Femur (tissue), 1 donor: ENCODE measurements around the gene CLDN24.

Experiments
- DNase-seq: peaks from one replicate; pipeline ENCODE4 v3.0.0-alpha.2; 2017

CLDN24 gene

DNA sequence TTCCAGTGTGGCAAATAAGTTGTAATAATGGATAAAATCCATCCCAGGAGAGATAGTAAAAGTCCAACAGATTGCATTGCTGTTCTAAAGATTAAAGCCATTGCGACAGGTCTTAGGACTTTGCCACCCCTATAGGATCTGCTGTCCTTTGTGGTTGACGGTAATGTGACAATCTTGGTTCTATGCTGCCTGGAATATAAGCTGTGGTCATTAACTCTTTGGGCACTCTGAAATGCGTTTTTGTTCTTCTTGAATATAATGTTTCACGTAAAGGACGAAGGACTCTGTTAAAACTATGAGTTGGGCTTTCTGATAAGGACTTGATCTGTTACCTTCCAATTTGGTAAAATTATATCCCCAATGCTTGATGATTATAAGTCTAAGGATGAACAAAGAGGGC, at the start of gene CLDN24:
Gene CLDN24 (minus strand): TSS at position 101 of the 400 bp plus-strand sequence. CDS start 0 bp downstream, at position 101.
- no peak for DNase-seq

GRCh38 chr4:183370786-183371185, 48.6 kb upstream of the CLDN24 start:
- DNase-seq: no peak

GRCh38 chr4:183369073-183369472, 46.8 kb upstream of the CLDN24 start:
- no peak for DNase-seq

GRCh38 chr4:183366206-183366835, 44.1 kb upstream of the CLDN24 start:
- no peak for DNase-seq

DNA sequence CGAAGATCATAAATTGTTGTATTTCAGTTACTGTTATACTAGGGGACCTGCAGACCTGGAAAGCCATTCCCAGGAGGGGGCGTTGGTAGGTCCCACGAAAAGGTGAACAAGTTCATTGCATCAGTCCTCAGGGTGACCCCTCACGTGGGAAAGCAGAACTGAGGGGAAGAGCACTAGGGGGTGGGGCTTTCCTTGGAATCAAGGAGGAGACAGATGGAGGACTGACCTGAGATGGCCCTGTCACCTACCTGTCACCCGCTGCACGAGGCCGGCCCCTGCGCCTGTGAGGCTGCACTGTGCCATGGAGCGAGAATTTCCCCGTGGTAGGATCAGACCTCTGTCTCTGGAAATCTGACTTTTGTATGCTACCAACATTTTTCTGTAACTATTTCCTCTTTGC, 41.8 kb upstream of the CLDN24 start:
- no peak for DNase-seq

DNA sequence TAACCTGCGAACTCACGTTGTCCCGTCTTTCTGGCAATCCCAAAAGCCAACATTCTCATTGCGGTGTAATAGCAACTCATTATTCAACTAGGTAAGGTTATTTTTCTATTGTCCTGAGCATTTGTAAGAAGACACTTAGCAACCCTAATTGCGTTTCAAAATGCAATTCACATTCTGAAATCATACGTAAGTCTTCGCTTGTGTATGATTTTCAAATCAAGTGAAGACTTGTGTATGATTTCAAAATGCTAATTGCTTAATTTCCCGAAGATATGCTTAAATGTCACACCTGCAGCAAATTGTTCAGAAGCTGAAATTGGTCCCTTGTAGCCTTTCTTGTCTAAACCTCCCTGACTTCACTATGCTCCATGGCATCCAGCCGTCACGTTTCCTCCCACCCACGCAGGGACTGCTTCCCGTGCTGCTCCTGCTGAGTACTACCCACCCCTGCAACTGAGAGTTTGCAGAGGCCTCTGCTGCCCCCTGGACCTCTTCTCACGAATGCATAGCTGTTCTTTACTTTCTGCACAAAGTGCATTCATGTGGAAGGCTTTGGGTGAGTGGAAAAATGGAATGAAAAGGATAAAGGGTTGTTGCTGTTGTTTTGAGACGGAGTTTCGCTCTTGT, 40.8 kb upstream of the CLDN24 start:
- DNase-seq: peak; percentile 35

- DNase-seq: no peak
Measured at GRCh38 chr4:183362036-183362435, 39.8 kb upstream of the CLDN24 start.

DNA sequence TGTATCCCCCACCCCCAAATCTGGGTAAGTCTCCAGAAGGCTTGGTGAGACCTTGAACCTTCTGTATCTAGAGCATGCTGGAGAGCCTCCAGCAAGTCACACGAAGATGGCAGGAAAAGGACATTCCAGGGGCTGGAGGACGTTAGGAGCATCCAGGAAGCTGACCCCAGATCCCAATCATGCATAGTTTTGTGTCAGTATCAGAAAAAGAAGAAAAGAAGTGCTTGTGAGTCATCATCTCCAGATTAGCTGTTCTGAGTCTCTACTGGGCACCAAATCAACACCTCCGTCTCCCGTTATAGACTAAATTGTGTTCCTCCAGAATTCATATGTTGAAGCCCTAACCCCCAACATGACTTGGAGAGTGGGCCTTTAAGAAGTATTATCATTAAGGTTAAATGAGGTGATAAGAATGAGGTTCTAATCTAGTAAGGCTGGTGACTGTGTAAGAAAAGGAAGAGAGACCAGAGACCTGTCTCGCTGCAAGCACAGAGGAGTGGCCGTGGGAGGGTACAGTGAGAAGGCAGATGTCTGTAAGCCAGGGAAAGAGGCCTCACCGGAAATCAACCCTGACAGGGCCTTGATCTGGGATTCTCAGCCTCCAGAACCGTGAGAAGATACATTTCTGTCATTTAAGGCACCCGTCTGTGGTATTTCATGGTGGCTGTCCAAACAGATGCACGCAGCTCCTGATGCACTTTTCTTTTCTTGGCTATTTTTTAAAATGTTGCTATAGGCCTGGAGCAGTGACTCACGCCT, 38.1 kb upstream of the CLDN24 start:
- no peak for DNase-seq

DNA sequence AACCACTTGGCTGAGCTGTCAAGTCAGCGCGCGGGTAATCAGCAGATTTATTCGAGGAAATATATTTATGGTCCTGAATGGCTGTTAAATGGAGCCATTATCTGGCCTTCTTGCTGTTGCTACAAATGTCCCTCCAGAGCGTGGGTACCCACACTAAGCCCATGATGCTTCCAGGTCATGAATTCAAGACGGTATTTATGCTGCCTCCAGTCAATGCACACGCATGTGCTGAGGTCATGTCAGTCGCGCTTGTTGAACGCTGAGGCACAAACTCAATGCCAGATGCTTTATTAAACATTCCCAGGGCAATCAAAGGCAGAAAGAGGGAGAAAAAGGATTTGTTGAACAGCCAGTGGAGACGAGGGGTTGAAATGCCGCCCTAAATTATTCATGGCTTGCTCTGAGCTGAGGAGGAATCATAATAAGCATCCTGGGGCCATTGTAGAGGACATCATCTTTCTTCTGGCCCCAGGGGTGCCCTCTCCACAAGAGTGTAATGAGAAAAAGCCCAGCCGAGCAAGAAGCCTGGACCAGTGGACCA, 36.1 kb upstream of the CLDN24 start:
- DNase-seq: no peak

DNA sequence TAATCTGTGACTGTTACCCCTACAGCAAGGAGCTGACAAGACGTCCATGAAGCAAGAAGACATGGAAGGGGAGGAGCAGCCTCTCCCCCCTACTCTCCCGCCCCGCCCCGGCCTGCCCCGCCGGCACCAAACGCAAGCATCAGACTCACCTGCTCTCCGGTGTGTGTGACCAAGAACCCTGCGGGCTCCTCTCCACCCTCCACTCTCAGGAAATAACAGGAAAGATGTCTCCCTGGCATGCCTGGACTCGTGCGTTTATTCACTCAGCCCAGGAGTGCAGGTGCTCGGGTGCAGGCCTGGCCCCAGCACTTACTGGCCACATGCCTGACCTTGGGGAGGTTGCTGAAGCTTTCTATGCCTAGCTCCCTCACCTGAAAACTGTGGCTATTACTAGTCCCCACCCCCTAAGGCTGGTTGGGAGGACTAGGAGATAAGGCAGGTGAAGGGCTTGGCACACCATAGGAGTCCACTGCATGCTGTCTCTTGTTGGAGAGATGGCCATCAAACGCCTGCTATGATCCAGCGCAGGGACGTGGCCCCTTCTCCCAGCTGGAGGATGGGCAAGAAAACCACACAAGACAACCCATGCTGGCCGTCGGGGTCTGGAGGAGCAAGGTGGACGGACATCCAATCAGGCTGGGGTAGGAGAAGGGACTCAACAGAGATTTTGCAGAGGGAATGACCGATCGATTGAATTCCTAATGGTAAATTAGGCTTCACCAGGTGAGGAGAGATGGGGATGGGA, 34.9 kb upstream of the CLDN24 start:
- no peak for DNase-seq

DNA sequence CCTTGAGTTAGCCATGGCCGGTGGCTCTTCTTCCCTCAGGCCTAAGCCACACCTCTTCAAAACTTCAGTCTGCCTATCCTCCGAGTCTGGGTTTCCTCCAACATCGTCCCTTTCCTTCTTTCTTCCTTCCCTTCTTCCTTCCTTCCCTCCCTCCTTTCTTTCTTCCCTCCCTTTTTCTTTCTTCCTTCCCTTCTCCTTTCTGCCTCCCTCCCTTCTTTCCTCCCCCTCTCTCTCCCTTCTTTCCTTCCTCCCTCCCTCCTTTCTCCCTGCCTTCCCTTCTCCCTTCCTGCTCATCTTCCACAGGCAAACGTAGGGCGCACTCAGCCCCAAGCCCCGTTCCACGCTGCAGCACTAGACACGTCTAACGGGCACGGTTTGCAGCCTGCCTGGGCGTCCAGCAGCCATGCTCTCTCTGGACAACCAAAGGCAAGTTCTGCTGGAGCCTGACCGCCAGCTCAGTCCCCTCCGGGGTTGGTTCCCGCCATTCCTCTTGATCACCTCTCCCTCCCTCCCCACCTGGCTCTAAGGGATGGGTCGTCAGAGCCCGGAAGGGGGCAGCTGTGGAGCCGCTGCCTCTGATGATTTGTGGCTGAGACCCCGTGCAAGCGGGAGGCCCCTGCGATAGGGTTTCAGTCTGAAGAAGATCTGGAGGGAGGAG, 34.1 kb upstream of the CLDN24 start:
- no peak for DNase-seq

- no peak for DNase-seq
Measured at GRCh38 chr4:183355405-183355804, 33.2 kb upstream of the CLDN24 start.

DNA sequence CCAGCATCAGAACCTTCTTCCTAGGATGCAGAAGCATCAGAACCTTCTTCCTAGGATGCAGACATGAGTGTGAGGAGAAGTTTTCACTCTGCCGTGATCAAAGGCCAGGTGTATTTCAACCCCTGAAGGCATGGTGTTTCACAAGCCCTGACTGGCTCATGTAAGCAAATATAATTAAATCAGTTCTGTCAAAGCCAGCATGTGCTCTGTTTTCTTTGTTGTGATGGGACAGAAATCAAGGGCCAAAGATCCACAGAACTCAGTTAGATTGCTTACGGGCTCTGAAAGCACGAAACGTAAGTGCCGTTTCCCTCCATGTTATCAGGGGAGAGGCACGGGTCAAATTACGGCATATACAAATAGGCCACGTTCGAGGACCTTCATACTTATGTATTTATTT, 32.0 kb upstream of the CLDN24 start:
- no peak for DNase-seq

DNA sequence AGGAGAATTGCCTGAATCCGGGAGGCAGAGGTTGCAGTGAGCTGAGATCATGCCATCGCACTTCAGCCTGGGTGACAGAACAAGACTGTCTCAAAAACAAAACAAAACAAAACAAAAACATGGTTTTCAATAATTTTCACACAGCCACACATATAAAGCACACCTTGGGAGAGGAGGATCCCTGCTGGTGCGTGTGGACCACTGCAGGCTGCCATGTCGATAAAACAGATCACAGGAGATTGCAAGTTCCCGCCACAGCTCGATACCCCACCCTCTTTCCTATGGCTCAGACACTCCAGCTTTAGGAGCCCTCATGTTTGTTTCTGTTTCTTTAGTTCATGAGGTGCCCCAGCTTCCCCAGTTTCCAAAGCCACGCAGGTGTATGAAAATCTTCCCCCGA, 31.3 kb upstream of the CLDN24 start:
- no peak for DNase-seq

DNA sequence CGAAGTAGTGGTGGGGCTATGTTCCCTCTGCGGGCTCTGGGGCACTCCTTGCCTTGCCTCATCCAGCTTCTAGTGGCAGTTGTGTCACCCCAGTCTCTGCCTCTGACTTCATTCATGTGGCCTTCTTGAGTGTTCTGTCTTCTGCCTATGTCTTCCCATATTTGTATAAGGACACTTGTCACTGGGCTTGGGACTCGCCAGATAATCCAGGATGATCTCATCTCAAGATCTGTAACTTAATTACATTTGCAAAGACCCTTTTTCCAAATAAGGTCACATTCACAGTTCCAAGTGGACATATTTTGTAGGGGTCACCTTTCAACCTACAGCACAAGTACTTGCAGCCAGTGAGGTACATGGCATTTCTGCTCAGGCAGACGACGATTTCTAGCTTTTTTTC, 30.3 kb upstream of the CLDN24 start:
- DNase-seq: no peak

- DNase-seq: no peak
Measured at GRCh38 chr4:183350317-183351071, 28.3 kb upstream of the CLDN24 start.

DNA sequence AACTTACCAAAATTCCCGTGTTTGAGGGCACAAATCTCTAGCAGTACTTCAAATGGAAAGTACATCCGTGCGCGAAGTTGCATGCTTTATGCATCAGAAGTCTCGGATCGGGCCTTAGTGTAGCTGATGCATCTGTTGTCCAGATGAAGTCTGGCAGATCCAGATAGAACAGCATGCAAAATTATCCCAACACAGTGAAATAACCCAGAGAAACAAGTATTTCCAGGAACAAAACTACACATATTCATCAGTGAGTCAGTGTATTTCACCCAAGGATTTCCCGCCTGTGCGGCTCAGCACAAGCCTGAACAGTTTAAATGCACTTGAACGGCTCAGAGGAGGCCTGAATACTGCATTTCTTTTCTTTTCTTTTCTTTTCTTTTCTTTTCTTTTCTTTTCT, 27.4 kb upstream of the CLDN24 start:
- DNase-seq: no peak

DNA sequence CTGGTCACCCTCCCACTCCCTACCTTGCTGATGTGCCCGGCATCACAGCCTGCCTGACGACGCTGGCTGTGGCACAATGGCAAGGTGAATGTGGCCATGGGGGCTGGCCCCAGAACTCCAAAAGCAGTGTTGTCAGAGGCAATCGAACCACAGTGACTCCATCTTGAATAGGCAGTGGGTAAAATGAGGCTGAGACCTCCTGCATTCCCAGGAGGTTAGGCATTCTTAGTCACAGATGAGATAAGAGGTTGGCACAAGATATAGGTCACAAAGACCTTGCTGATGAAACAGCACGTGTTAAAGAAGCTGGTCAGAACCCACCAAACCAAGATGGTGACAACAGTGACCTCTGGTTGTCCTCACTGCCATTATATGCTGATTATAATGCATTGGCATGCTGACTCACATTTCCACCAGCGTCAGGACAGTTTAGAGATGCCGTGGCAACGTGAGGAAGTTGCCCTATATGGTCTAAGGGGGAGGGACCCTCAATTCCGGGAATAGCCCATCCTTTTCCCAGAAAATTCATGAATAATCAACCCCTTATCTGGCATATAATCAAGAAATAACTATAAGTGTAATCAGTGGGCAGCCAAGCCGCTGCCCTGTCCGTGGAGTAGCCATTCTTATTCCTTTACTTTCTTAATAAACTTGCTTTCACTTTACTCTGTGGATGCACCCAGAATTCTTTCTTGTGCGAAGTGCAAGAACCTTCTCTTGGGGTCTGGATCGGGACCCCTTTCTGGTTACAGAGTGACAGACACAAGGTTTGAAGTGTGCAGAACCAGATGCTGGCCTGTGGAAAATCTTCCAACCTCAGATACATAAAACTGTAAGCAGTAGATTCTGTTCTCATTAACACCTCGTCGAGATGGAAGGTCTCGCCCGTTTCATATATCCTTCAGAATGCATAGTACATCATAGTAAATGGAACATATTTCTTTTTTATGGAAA, 26.8 kb upstream of the CLDN24 start:
- DNase-seq: peak; percentile 30

GRCh38 chr4:183348136-183348535, 25.9 kb upstream of the CLDN24 start:
- DNase-seq: no peak

DNA sequence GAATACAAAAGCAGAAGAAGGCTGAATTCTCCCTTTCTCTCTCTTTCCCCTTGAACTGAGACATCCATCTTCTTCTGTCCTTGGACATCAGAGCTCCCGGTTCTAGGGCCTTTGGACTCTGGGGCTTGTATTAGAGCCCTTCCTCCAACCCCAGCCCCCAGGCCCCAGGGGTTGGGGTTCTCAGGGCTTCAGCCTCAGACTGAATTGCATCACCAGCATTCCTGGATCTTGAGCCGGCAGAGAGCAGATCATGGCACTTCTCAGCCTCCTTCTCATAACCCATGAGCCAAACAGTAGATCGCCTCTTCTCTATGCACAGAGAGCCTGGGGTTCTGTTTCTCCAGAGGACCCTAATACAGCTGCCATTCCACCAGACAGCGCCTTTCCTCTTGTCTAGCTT, 25.3 kb upstream of the CLDN24 start:
- DNase-seq: no peak

DNA sequence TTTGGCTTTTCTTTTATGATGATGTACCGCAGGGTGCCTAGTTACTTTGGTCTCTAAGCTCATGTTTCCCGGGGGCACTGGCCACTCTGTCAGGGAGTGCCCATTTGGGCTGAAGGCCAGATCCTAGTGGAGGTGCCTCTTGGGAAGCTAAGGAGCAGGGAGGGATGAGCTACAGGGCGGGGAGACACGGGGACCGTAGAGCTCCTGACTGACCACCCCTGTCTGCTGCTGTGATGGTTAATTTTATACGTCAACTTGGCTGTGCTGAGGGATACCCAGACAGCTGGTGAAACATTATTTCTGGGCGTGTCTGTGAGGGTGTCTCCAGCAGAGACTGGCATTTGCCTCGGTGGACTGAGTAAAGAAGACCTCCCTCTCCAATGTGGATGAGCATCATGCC, 24.9 kb upstream of the CLDN24 start:
- no peak for DNase-seq
